PFSK-1 (cell line): ENCODE data around the gene BCR.

Experiments used
- FOXP2 ChIP-seq: optimal IDR thresholded peaks from 2 replicates; pipeline ENCODE3; 2011; ENCODE audit warnings: borderline replicate concordance, control low read depth, inconsistent platforms; ENCODE audit not compliant: insufficient read depth; ENCODE audit errors: extremely low read length, extremely low read depth
- POLR2AphosphoS5 ChIP-seq: IDR thresholded peaks from 2 replicates; pipeline ENCODE4 v1.6.1; 2012; ENCODE audit warnings: low read depth, mild to moderate bottlenecking, control low read depth, low read length, moderate library complexity
- REST ChIP-seq, 2 experiments: IDR thresholded peaks; 2 replicates each; pipeline versions ENCODE4 v1.6.1 to v1.8.0; 2011 to 2012; ENCODE audit warnings: low read depth in 2 of 2, low read length in 2 of 2, control low read depth in 1 of 2, inconsistent platforms in 1 of 2, mild to moderate bottlenecking in 1 of 2, moderate library complexity in 1 of 2; ENCODE audit not compliant: insufficient read depth in 1 of 2
- SIN3A ChIP-seq: IDR thresholded peaks from 2 replicates; pipeline ENCODE4 v1.6.1; 2012; ENCODE audit warnings: mild to moderate bottlenecking, low read length, moderate library complexity, borderline replicate concordance; ENCODE audit not compliant: insufficient read depth
- TAF1 ChIP-seq: IDR thresholded peaks from 2 replicates; pipeline ENCODE4 v1.6.1; 2012; ENCODE audit warnings: low read length, control low read depth, borderline replicate concordance; ENCODE audit not compliant: insufficient read depth

The BCR gene

GRCh38 chr22:23153994-23154393, 26.3 kb upstream of the BCR start:
- TF ChIP-seq POLR2AphosphoS5: no peak
- TF ChIP-seq REST (IDR thresholded peaks at IDR 0.05; ENCODE audit: insufficient read depth in 1 of 2, low read depth in 2 of 2, low read length in 2 of 2): no peak
- TF ChIP-seq FOXP2: no peak
- TF ChIP-seq SIN3A: no peak
- TF ChIP-seq TAF1: no peak

GRCh38 chr22:23154461-23154860, 25.8 kb upstream of the BCR start:
- TF ChIP-seq FOXP2: no peak

- TF ChIP-seq SIN3A: no peak
These were observed 25.2 kb upstream of the BCR start for GRCh38 chr22:23155143-23155542.

- TF ChIP-seq TAF1: no peak
- no peak for TF ChIP-seq POLR2AphosphoS5
- TF ChIP-seq FOXP2: no peak
- no peak for TF ChIP-seq REST (IDR thresholded peaks at IDR 0.05; ENCODE audit: insufficient read depth in 1 of 2, low read depth in 2 of 2, low read length in 2 of 2)
- no peak for TF ChIP-seq SIN3A
These were observed 24.5 kb upstream of the BCR start for GRCh38 chr22:23155831-23156230.

- TF ChIP-seq TAF1: no peak
- no peak for TF ChIP-seq REST (IDR thresholded peaks at IDR 0.05; ENCODE audit: insufficient read depth in 1 of 2, low read depth in 2 of 2, low read length in 2 of 2)
- no peak for TF ChIP-seq SIN3A
- TF ChIP-seq POLR2AphosphoS5: no peak
- TF ChIP-seq FOXP2: no peak
These were observed 24.0 kb upstream of the BCR start for GRCh38 chr22:23156286-23156685.

- TF ChIP-seq TAF1 (no peak), REST (IDR thresholded peaks at IDR 0.05; ENCODE audit: insufficient read depth in 1 of 2, low read depth in 2 of 2, low read length in 2 of 2) (no peak)
These were observed 22.5 kb upstream of the BCR start for GRCh38 chr22:23157560-23158515.
